ENCODE results near the gene UNC119. TPM values are rescaled to one million over a fixed set of nuclear protein-coding genes. Genes with fewer than 3 reads are reported as not detected.
A peak's percentile ranks its signal among the peaks of the same experiment; 100 is the strongest.

UNC119 gene
- total RNA-seq, 2 experiments from 2014 or later, result 35.9 to 48.7 TPM

DNA sequence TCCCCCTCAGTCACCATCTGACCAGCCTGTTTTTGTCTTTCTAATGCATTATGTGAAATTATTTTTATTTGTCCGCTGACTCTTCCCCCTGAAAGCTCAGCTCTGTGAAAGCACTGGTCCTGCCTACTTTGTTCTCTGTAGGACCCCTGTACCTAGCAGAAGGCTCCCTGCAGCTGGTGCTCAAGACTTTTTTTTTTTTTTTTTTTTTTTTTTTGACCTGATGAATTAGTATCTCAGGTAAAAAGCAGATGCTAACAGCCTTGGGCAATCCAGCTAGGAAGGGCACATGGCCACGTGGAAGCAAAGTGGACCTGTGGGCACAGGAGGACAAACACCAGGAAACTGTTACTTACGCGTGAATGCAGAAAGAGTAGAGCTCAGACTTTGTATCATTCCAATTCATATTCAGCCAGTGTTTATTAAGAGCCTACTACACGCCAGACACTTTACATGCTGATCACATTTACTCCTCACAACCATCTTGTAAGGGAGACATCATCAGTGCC is 629 bp upstream of the UNC119 start:
- intact Hi-C loops (cut with DNase I, micrococcal nuclease), result loop anchor here (1.0 to 10.0 kb wide), 11 partner anchors 18 to 512 kb away; partner anchors contain the start of genes PIGS (in 2 of the 2), POLDIP2 (in 2 of the 2), ALDOC (in 1 of the 2) and BLTP2 (in 1 of the 2)

DNA sequence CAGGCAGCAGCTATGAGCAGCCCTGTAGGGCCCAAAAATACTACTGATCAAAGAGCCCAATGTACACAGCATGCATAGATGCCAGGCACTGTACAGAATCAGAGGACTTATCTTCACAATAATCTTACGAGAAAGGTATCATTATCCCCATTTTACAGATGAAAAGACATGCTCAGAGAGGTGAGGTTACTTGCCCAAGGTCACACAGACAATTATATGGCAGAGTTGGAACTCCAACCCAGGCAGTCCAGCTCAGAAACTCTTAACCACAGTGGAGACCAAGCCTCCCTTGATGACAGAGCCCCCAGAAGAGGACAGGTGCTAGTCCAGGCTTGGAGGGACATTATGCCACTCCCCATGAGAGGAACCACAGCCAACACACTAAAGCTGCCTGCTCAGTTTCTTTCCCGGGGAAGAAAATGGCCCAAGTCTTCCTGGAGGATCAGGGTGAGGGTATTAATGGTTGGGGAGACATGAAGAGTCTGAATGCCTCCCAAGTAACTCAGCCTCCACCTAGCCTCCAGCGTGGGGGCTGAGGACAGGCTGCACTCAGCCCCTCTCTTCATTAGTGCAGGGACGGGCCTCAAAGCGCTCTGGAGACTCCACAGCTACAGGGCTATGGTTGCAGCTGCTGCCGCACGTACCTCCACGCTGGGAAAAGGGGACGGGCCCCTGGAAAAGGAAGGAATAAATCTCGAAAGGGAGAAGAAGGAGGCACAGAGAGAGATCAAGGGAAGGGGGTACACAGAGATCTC is 826 bp downstream of the UNC119 start:
- ATAC-seq, result no peak
- H3K4me1 Mint-ChIP-seq, result peaks cover 53% of the 10 kb centered on the region
- no peaks in the 10 kb centered on the region for H3K27me3 Mint-ChIP-seq
- ChIA-PET POLR2A (interaction anchor here (0.8 kb wide), 1 partner anchor 20 kb away, joined by 5 read pairs; the partner anchor contains the start of gene PIGS), CTCF (interaction anchor here (0.5 to 7.7 kb wide), 10 partner anchors 8 to 167 kb away, joined by 3 to 38 read pairs (median 4); partner anchors contain the start of genes ALDOC and PIGS)
- peaks cover 29% of the 10 kb centered on the region for H3K36me3 Mint-ChIP-seq (ENCODE audit: low read depth)
- H3K27ac Mint-ChIP-seq, result peak overlapping the region; percentile 70
- no peaks in the 10 kb centered on the region for H3K9me3 Mint-ChIP-seq (ENCODE audit: low read depth)
- DNase-seq, result peak; percentile 30
- peak overlapping the region; percentile 87 for H3K4me3 Mint-ChIP-seq
- intact Hi-C loops (cut with DNase I, micrococcal nuclease), result loop anchor here (1.0 to 10.0 kb wide), 11 partner anchors 19 to 510 kb away; partner anchors contain the start of genes PIGS (in 2 of the 2), POLDIP2 (in 2 of the 2), ALDOC (in 1 of the 2) and BLTP2 (in 1 of the 2)

More for the DNA sequence above, 629 bp upstream of the UNC119 start:
- POLR2A ChIA-PET, result no interaction called here
- peaks cover 31% of the 10 kb centered on the region for H3K36me3 Mint-ChIP-seq (ENCODE audit: low read depth)
- H3K27me3 Mint-ChIP-seq, result no peaks in the 10 kb centered on the region
- no peaks in the 10 kb centered on the region for H3K9me3 Mint-ChIP-seq (ENCODE audit: low read depth)
- ATAC-seq (no peak), DNase-seq (no peak)
- peak overlapping the region; percentile 87 for H3K4me3 Mint-ChIP-seq
- no peak overlapping the region for H3K27ac Mint-ChIP-seq
- CTCF ChIA-PET, result interaction anchor here (0.6 to 7.7 kb wide), 6 partner anchors 15 to 108 kb away, joined by 3 to 38 read pairs (median 4); partner anchors contain the start of genes PIGS and SDF2
- H3K4me1 Mint-ChIP-seq, result peaks cover 51% of the 10 kb centered on the region

DNA sequence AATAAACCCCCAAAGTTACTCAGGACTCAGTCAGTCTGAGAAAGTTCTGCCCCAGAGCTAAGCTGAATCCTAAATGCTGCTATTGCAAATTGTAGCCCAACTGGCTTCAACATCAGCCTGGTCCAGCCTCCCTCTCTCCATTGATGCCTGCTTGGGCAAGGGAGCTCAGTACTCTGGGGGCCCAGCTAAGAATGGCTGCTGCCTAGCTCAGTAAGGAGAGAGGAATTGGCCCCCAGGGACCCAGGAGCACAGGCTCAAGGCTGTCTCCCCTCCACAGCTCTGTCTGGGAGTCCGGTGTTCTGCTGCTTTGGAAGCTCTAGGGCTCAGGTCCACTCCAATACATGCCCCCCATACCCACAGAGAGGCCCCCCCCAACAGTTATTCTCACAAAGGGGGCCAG is 1.6 kb downstream of the UNC119 start:
- CTCF ChIA-PET, result interaction anchor here (0.6 to 7.7 kb wide), 11 partner anchors 9 to 594 kb away, joined by 3 to 38 read pairs (median 4); partner anchors contain the start of genes ALDOC and PIGS
- peaks cover 53% of the 10 kb centered on the region for H3K4me1 Mint-ChIP-seq
- peak overlapping the region; percentile 77 for H3K27ac Mint-ChIP-seq
- DNase-seq (no peak), ATAC-seq (no peak)
- POLR2A ChIA-PET, result interaction anchor here (0.8 kb wide), 2 partner anchors 21 to 25 kb away, joined by 3 to 5 read pairs; partner anchors contain the start of gene PIGS
- intact Hi-C loops (cut with DNase I, micrococcal nuclease), result loop anchor here in 1 of 2 experiments (10.0 kb wide), 1 partner anchor 196 kb away; the partner anchor contains the start of gene POLDIP2
- H3K27me3 Mint-ChIP-seq, result no peaks in the 10 kb centered on the region
- H3K4me3 Mint-ChIP-seq, result peak overlapping the region; percentile 87
- H3K36me3 Mint-ChIP-seq (ENCODE audit: low read depth), result peaks cover 22% of the 10 kb centered on the region
- no peaks in the 10 kb centered on the region for H3K9me3 Mint-ChIP-seq (ENCODE audit: low read depth)

GRCh38 chr17:28549236-28550132 is 2.9 kb downstream of the UNC119 start:
- peaks cover 20% of the 10 kb centered on the region for H3K36me3 Mint-ChIP-seq (ENCODE audit: low read depth)
- POLR2A ChIA-PET, result interaction anchor here (1.0 kb wide), 1 partner anchor 27 kb away, joined by 3 read pairs; the partner anchor contains the start of gene ALDOC
- H3K4me3 Mint-ChIP-seq, result peak overlapping the region; percentile 3
- peak overlapping the region; percentile 77 for H3K27ac Mint-ChIP-seq
- peaks cover 53% of the 10 kb centered on the region for H3K4me1 Mint-ChIP-seq
- intact Hi-C loops (cut with DNase I, micrococcal nuclease), result loop anchor here (2.0 to 10.0 kb wide), 4 partner anchors 49 to 195 kb away; partner anchors contain the start of genes POLDIP2 (in 1 of the 2) and SPAG5 (in 1 of the 2)
- DNase-seq, result peak; percentile 83
- H3K9me3 Mint-ChIP-seq (ENCODE audit: low read depth), result no peaks in the 10 kb centered on the region
- CTCF ChIA-PET, result interaction anchor here (0.6 to 7.7 kb wide), 13 partner anchors 9 to 656 kb away, joined by 3 to 38 read pairs (median 5); partner anchors contain the start of genes ALDOC and PIGS
- peak; percentile 82 for ATAC-seq
- no peaks in the 10 kb centered on the region for H3K27me3 Mint-ChIP-seq

GRCh38 chr17:28548417-28549130 is 3.9 kb downstream of the UNC119 start:
- DNase-seq (no peak), ATAC-seq (no peak)
- Mint-ChIP-seq H3K27ac (peak overlapping the region; percentile 77), H3K9me3 (ENCODE audit: low read depth) (no peaks in the 10 kb centered on the region), H3K4me1 (peaks cover 48% of the 10 kb centered on the region), H3K27me3 (no peaks in the 10 kb centered on the region), H3K36me3 (ENCODE audit: low read depth) (peaks cover 13% of the 10 kb centered on the region), H3K4me3 (no peak overlapping the region)
- intact Hi-C loops (cut with DNase I, micrococcal nuclease), result loop anchor here (2.0 kb wide), 3 partner anchors 50 to 64 kb away; partner anchors contain the start of gene SPAG5 (in 1 of the 2)
- ChIA-PET CTCF (interaction anchor here (0.7 to 7.7 kb wide), 10 partner anchors 9 to 201 kb away, joined by 3 to 38 read pairs (median 5); partner anchors contain the start of genes ALDOC and PIGS), POLR2A (no interaction called here)

DNA sequence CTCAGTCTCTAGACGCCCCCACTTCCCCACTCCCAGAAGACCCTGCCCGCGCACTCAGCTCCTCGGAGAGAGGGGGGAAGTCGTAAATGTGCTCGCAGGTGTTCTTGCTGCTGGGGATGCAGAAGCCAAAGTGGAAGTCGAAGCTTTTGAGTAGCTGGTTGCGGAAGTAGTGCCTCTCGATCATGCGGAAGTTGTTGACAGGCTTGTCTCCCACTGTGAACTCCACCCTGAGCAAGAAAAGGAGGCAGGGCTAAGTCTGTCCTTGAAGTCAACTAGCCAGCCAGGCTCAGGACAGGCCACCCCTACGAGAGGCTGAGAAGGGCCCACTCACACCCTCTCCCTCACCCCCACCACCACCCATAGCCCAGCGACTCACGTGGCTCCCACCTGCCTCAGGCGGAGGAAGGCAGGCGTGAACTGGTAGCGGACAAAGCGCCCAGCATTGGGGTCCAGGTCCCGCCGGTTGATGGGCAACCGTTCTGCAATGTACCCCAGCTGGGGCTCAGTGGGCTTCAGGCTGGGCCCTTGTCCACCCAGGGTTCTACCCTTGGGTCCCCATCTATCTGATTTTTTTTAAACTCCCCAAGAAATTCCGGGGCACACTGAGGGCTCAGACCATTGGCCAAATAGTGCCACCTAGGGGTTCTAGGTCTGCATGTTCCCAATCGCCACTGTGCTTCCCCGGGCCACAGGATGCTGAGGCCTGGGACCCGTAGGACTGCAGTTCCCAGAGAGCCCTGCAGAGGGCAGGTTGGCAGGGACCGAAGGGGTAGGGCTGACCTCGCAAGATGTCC is 4.6 kb downstream of the UNC119 start:
- Mint-ChIP-seq H3K27ac (peak overlapping the region; percentile 79), H3K4me1 (peaks cover 45% of the 10 kb centered on the region), H3K36me3 (ENCODE audit: low read depth) (peaks cover 6% of the 10 kb centered on the region), H3K4me3 (peak overlapping the region; percentile 32), H3K9me3 (ENCODE audit: low read depth) (no peaks in the 10 kb centered on the region), H3K27me3 (no peaks in the 10 kb centered on the region)
- ATAC-seq (peak; percentile 39), DNase-seq (peak; percentile 87)
- intact Hi-C loops (cut with DNase I, micrococcal nuclease), result loop anchor here (2.0 kb wide), 3 partner anchors 51 to 65 kb away; partner anchors contain the start of gene SPAG5 (in 1 of the 2)
- ChIA-PET POLR2A (no interaction called here), CTCF (interaction anchor here (0.7 to 7.7 kb wide), 15 partner anchors 8 to 711 kb away, joined by 3 to 38 read pairs (median 3); partner anchors contain the start of genes ALDOC and PIGS)

DNA sequence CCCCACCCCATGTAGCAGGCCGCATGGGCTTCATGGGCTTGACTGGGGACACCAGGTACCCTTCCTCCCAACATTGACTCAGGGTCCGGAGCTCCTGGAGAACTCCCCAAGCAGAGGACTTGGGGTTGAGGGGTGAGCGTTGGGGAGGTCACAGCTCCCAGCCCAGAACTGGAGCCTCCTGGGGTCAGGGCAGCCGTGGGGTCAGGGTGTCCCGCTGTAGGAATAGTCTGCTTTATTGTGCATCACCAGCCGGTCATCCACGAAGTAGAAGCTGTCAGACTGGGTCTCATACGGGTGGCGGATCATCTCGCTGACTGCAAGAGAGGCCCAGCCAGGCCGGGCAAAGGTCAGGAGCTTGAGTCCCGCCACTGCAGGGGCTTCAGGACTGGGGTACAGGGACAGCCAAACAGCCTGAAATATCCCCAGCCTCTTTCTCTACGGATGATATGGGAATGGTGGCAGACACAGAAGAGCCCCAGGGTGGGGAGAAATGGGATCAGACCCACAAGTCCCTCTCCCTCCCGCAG is 5.3 kb downstream of the UNC119 start:
- H3K36me3 Mint-ChIP-seq (ENCODE audit: low read depth), result peaks cover 6% of the 10 kb centered on the region
- no peaks in the 10 kb centered on the region for H3K27me3 Mint-ChIP-seq
- POLR2A ChIA-PET, result interaction anchor here (0.6 kb wide), 1 partner anchor 59 kb away, joined by 3 read pairs; no protein-coding TSS in a partner anchor
- no peak for DNase-seq
- intact Hi-C loops (cut with DNase I, micrococcal nuclease), result no loop called here
- no peaks in the 10 kb centered on the region for H3K9me3 Mint-ChIP-seq (ENCODE audit: low read depth)
- ATAC-seq, result no peak
- H3K27ac Mint-ChIP-seq, result peak overlapping the region; percentile 79
- CTCF ChIA-PET, result interaction anchor here (0.7 to 7.7 kb wide), 11 partner anchors 10 to 710 kb away, joined by 3 to 38 read pairs (median 3); partner anchors contain the start of genes ALDOC and PIGS
- H3K4me1 Mint-ChIP-seq, result peaks cover 43% of the 10 kb centered on the region
- H3K4me3 Mint-ChIP-seq, result no peak overlapping the region

- ATAC-seq, result no peak
- no peaks in the 10 kb centered on the region for H3K9me3 Mint-ChIP-seq (ENCODE audit: low read depth)
- H3K4me3 Mint-ChIP-seq, result no peak overlapping the region
- H3K36me3 Mint-ChIP-seq (ENCODE audit: low read depth), result peaks cover 6% of the 10 kb centered on the region
- ChIA-PET POLR2A (interaction anchor here (0.7 kb wide), 1 partner anchor 160 kb away, joined by 4 read pairs; no protein-coding TSS in a partner anchor), CTCF (interaction anchor here (0.6 to 0.7 kb wide), 2 partner anchors 9 to 61 kb away, joined by 3 to 4 read pairs; no protein-coding TSS in a partner anchor)
- H3K27ac Mint-ChIP-seq, result peak overlapping the region; percentile 6
- H3K27me3 Mint-ChIP-seq, result no peaks in the 10 kb centered on the region
- no peak for DNase-seq
- H3K4me1 Mint-ChIP-seq, result peaks cover 35% of the 10 kb centered on the region
- intact Hi-C loops (cut with DNase I, micrococcal nuclease), result no loop called here
These were observed 6.5 kb downstream of the UNC119 start for GRCh38 chr17:28545787-28546415.

DNA sequence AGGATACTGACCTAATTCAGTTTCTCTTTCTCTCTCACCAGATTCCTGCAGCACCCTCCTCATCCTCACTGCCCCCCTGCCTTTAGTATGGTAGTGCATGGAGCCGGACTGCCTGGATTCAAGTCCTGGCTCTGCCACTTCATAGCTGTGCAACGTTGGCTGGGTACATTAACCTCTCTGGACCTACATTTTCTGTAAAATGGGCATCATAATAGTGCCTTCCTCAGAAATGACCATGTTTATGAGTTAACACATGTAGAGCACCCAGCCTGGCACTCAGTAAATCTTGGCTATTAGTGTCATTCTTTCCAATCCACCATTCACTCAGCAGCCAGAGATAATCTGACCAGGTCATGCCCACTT is 7.3 kb downstream of the UNC119 start:
- intact Hi-C loops (cut with DNase I, micrococcal nuclease), result no loop called here
- ChIA-PET CTCF (interaction anchor here (0.6 to 0.7 kb wide), 3 partner anchors 30 to 102 kb away, joined by 3 to 4 read pairs (median 3); no protein-coding TSS in a partner anchor), POLR2A (no interaction called here)
- Mint-ChIP-seq H3K4me3 (no peak overlapping the region), H3K4me1 (peaks cover 28% of the 10 kb centered on the region), H3K27me3 (no peaks in the 10 kb centered on the region), H3K36me3 (ENCODE audit: low read depth) (peaks cover 6% of the 10 kb centered on the region), H3K27ac (no peak overlapping the region), H3K9me3 (ENCODE audit: low read depth) (no peaks in the 10 kb centered on the region)
- DNase-seq (no peak), ATAC-seq (no peak)

Measured in activated CD4-positive, alpha-beta T cell treated with anti-CD3 and anti-CD28 coated beads for 36 hours (primary cell).